BLaER1 treated with 17β-estradiol and CSF1 and Interleukin-3, amounts not matched to agents 10 nM and 100 nM (cell line): ENCODE measurements around the gene RPL29.

Source experiments
- H3K27ac ChIP-seq, 11 experiments: shearing (Covaris generic); formaldehyde crosslinking; 2 replicates each; pipeline ENCODE4 v1.8.1; 2022
- H3K27me3 ChIP-seq, 11 experiments: shearing (Covaris generic); formaldehyde crosslinking; 2 replicates each; pipeline ENCODE4 v1.8.1; 2022
- H3K36me3 ChIP-seq, 11 experiments: shearing (Covaris generic); formaldehyde crosslinking; 2 replicates each; pipeline ENCODE4 v1.8.1; 2022
- H3K4me1 ChIP-seq, 10 experiments: shearing (Covaris generic); formaldehyde crosslinking; 2 replicates each; pipeline ENCODE4 v1.8.1; 2022
- H3K4me2 ChIP-seq, 11 experiments: shearing (Covaris generic); formaldehyde crosslinking; 2 replicates each; pipeline ENCODE4 v1.8.1; 2022
- H3K4me3 ChIP-seq, 10 experiments: shearing (Covaris generic); formaldehyde crosslinking; 2 replicates each; pipeline ENCODE4 v1.8.1; 2022
- H3K9ac ChIP-seq, 11 experiments: shearing (Covaris generic); formaldehyde crosslinking; 2 replicates each; pipeline ENCODE4 v1.8.1; 2022
- H3K9me3 ChIP-seq, 11 experiments: shearing (Covaris generic); formaldehyde crosslinking; replicated peaks in 1 of 11; 2 replicates each; pipeline ENCODE4 v1.8.1; 2022
- H4K20me1 ChIP-seq, 11 experiments: shearing (Covaris generic); formaldehyde crosslinking; 2 replicates each; pipeline ENCODE4 v1.8.1; 2022
- Cebpa-rat ChIP-seq, 11 experiments: shearing (Covaris generic); IDR thresholded peaks; 2 replicates each; pipeline ENCODE4 v1.8.1; 2022

Gene RPL29

DNA sequence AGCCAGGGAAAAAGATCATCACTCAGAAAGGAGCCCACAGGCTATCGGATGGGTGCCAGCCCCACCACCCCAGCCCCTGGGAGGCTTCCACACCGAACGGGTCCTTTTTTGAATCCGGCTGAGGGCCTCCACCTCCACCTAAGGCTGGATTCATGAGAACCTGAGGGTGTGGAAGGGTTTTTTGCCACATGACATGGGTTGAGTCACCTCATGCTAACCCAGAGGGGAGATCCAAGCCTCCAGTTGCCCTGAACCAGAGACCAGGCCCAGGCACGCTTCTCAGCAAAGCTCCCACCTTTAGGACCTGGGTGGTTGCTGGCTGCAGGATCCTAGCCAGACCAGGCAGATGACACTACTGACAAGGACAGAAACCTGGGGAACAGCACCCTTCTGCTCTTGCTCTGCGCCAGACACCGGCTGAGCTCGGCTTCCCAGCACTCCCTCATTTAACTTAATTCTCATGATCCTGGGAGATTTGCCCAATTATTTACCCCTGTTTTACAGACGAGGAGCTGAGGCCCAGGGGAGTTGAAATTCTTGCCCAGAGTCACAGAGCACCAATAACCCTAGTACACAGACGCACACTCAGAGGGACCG lies 35.1 kb upstream of the RPL29 start:
- no peak overlapping the region for H3K27ac ChIP-seq
- H3K4me1 ChIP-seq: peaks cover 9 to 57% (median 31%) of the 10 kb centered on the region in 10 experiments
- TF ChIP-seq Cebpa-rat (IDR thresholded peaks at IDR 0.05): no peak
- H3K4me3 ChIP-seq: no peak overlapping the region
- H3K4me2 ChIP-seq: no peak overlapping the region
- peaks cover 0 to 15% (median 0%) of the 10 kb centered on the region in 11 experiments; a peak in 3 of 22 replicates for H3K9me3 ChIP-seq
- no peaks in the 10 kb centered on the region for H3K27me3 ChIP-seq
- H3K36me3 ChIP-seq: no peaks in the 10 kb centered on the region
- no peaks in the 10 kb centered on the region for H4K20me1 ChIP-seq
- no peak overlapping the region for H3K9ac ChIP-seq

DNA sequence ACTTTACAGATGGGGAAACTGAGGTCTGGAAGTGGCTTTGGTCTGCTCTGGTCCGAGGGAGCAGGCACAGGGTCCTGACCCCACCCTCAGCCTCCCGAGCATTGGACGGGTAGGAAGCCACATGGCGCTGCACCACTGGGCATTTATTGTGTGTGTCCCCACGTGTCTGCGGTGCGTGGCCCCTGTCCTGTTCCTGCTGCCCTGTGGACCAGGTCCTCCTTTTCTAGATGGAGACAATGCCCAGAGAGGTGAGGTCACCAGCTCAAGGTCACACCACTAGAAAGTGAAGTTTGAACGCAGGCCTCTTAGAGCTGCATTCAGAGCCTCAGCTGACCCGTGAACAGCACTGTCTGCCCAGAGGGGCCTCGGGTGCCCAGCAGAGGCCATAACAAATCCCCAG lies 33.8 kb upstream of the RPL29 start:
- Histone ChIP-seq H3K9me3 (peaks cover 0 to 15% (median 0%) of the 10 kb centered on the region in 11 experiments; a peak in 3 of 22 replicates), H3K27me3 (no peaks in the 10 kb centered on the region), H3K4me2 (peak overlapping the region in 10 of 11 experiments; percentile 22 to 76 (median 62); a peak in 11 of 22 replicates), H4K20me1 (no peaks in the 10 kb centered on the region), H3K36me3 (no peaks in the 10 kb centered on the region), H3K4me3 (no peak overlapping the region), H3K27ac (peak overlapping the region in 1 of 11 experiments; percentile 10; a peak in 1 of 22 replicates), H3K9ac (no peak overlapping the region), H3K4me1 (peaks cover 20 to 63% (median 41%) of the 10 kb centered on the region in 10 experiments)
- no peak for TF ChIP-seq Cebpa-rat (IDR thresholded peaks at IDR 0.05)

DNA sequence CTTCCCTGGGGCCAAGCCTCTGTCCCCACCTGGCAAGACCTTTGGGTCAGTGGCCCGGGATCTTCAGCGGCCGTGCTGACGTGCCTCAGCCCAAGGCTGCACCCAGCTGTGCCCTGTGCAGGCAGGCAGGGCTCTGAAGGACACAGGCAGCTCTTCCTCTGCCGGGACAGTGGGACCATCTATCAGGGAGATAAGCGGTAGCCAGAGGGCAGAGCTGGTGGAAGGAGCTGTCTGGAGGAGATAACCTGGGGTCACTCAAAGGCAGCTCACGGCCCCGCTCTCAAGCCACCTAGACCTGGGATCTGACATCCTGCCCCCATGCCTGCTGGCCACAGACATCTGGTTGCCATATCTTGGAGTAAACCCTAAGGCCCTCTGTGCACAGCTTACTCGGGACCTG lies 33.4 kb upstream of the RPL29 start:
- peak overlapping the region in 3 of 11 experiments; percentile 10 to 12 (median 11); a peak in 1 of 22 replicates for H3K27ac ChIP-seq
- TF ChIP-seq Cebpa-rat (IDR thresholded peaks at IDR 0.05): no peak
- peak overlapping the region; percentile 46 to 76 (median 60); a peak in 21 of 22 replicates for H3K4me2 ChIP-seq
- no peaks in the 10 kb centered on the region for H3K36me3 ChIP-seq
- H3K9me3 ChIP-seq: peaks cover 0 to 15% (median 0%) of the 10 kb centered on the region in 11 experiments; a peak in 3 of 22 replicates
- no peak overlapping the region for H3K9ac ChIP-seq
- H3K4me3 ChIP-seq: no peak overlapping the region
- H3K4me1 ChIP-seq: peaks cover 25 to 68% (median 46%) of the 10 kb centered on the region in 10 experiments
- H3K27me3 ChIP-seq: no peaks in the 10 kb centered on the region
- H4K20me1 ChIP-seq: no peaks in the 10 kb centered on the region

DNA sequence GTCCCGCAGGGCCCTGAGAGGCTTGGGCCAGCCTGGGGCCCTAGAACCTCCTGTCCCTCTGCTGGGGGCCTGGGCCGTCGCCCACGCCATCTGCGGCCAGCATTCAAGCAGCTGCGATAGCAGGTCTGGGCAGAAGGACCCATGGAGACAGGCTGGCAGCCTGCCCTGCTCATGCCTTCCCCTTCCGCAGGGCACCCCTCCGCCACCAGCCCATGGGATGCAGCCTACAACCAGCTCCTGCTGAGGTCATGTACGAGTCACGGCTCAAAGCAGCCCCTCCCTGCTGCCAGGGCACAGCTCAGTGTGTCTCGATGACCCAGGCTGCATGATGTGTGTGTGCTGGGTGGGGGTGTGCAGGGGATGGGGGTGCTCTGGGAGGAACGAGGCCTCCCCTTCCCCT lies 32.9 kb upstream of the RPL29 start:
- Histone ChIP-seq H3K4me2 (peak overlapping the region; percentile 46 to 76 (median 60)), H3K36me3 (no peaks in the 10 kb centered on the region), H4K20me1 (no peaks in the 10 kb centered on the region), H3K4me1 (peaks cover 30 to 73% (median 51%) of the 10 kb centered on the region in 10 experiments), H3K9me3 (peaks cover 0 to 15% (median 0%) of the 10 kb centered on the region in 11 experiments; a peak in 3 of 22 replicates), H3K27ac (peak overlapping the region in 2 of 11 experiments; percentile 11 to 12; a peak in 1 of 22 replicates), H3K4me3 (no peak overlapping the region), H3K27me3 (no peaks in the 10 kb centered on the region), H3K9ac (0 out of 22 replicates have a peak overlapping the region, but pooled peaks of 2 of the 11 experiments have one; percentile 23 to 28)
- TF ChIP-seq Cebpa-rat (IDR thresholded peaks at IDR 0.05): no peak

DNA sequence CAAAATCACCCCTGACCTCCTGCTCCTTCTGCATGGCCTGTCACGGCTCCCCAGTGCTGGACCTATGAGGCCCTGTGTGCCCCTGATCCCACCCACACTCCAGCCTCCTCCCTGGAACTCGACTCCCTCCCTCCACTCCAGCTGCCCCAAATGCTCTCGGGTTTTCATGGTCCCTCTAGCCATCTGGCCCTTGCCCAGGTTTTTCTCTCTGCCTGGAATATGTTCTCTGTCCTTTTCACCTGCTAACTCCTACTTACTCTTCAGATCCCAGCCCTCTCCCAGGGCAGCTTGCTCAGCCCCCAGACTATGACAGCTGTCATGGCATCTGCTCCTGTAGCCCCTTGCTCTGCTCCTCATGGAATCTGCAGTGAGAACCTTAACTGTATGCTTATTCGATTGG lies 30.3 kb upstream of the RPL29 start:
- no peak overlapping the region for H3K4me3 ChIP-seq
- TF ChIP-seq Cebpa-rat (IDR thresholded peaks at IDR 0.05): no peak

DNA sequence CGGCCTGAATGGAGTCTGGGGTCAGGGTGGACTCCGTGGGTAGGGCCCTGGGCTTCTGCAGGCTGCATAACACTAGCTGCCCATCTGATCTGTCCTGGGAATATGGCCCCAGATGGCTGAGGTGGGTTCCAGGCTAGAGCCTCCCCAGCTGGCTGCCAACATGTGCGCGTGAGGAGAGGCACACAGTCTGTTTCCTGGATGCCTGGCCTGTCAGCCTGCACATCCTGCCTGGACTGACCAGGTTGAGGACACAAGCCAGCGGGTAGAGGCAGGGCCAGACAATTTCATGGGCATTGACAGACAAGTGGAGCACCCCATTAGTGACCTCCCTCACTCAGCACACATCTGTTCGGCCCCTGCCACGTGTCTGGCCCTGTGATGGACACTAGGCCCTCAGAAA lies 29.8 kb upstream of the RPL29 start:
- H3K27ac ChIP-seq: peak overlapping the region in 2 of 11 experiments; percentile 4 to 40; a peak in 3 of 22 replicates
- H4K20me1 ChIP-seq: no peaks in the 10 kb centered on the region
- peak overlapping the region; percentile 20 to 98 (median 86); a peak in 20 of 22 replicates for H3K4me2 ChIP-seq
- peaks cover 61 to 94% (median 82%) of the 10 kb centered on the region in 10 experiments for H3K4me1 ChIP-seq
- no peaks in the 10 kb centered on the region for H3K27me3 ChIP-seq
- H3K9ac ChIP-seq: no peak overlapping the region
- no peaks in the 10 kb centered on the region for H3K36me3 ChIP-seq
- H3K4me3 ChIP-seq: no peak overlapping the region
- TF ChIP-seq Cebpa-rat (IDR thresholded peaks at IDR 0.05): no peak
- no peaks in the 10 kb centered on the region for H3K9me3 ChIP-seq

More for the DNA sequence above, 30.3 kb upstream of the RPL29 start:
- Histone ChIP-seq H3K9ac (no peak overlapping the region), H3K4me2 (peak overlapping the region in 10 of 11 experiments; percentile 27 to 98 (median 88); a peak in 15 of 22 replicates), H3K9me3 (peaks cover 0 to 3% (median 0%) of the 10 kb centered on the region in 11 experiments; a peak in 2 of 22 replicates), H4K20me1 (no peaks in the 10 kb centered on the region), H3K36me3 (no peaks in the 10 kb centered on the region), H3K4me1 (peaks cover 55 to 88% (median 76%) of the 10 kb centered on the region in 10 experiments), H3K27me3 (no peaks in the 10 kb centered on the region), H3K27ac (peak overlapping the region in 1 of 11 experiments; percentile 40; a peak in 3 of 22 replicates)

DNA sequence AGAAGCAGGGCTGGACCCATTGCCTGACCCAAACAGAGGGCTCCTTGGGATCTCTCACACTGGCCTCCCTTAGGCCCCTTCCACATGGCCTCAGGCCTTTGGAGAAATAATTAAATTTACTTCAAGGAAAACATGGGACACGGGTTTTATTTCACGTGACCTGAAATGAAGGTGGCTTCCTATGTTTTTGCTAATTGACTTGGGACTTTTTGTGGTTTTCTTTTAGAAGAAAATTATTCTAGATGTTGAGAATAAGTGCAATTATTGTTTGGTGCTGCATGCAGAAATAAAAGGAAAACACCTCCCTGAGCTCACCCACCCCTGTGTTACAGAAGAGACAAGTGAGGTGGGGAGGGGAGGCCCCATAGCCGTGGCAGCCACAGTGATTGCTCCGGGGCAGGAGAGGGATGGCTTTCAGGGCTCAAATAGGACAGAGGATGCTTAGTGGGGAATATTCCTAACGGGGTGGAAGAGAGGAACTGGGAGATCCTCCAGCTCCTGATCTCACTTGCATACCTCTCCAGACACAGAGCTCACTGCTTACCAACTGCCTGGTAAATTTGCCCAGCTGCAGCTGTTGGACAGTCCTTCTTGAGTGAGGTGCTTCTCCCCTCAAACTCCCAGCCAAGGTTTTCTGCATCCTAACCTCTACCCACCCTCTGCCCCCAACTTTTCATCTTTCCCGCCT lies 29.2 kb upstream of the RPL29 start:
- Histone ChIP-seq H3K27ac (peak overlapping the region in 6 of 11 experiments; percentile 72 to 83 (median 78); a peak in 10 of 22 replicates), H3K4me1 (peaks cover 66 to 95% (median 87%) of the 10 kb centered on the region in 10 experiments), H3K27me3 (no peaks in the 10 kb centered on the region), H3K4me2 (peak overlapping the region; percentile 75 to 98 (median 86); a peak in 20 of 22 replicates), H3K9me3 (no peaks in the 10 kb centered on the region), H3K9ac (peak overlapping the region in 4 of 11 experiments; percentile 52 to 69 (median 66); a peak in 3 of 22 replicates), H4K20me1 (no peaks in the 10 kb centered on the region), H3K4me3 (no peak overlapping the region), H3K36me3 (no peaks in the 10 kb centered on the region)
- no peak for TF ChIP-seq Cebpa-rat (IDR thresholded peaks at IDR 0.05)

DNA sequence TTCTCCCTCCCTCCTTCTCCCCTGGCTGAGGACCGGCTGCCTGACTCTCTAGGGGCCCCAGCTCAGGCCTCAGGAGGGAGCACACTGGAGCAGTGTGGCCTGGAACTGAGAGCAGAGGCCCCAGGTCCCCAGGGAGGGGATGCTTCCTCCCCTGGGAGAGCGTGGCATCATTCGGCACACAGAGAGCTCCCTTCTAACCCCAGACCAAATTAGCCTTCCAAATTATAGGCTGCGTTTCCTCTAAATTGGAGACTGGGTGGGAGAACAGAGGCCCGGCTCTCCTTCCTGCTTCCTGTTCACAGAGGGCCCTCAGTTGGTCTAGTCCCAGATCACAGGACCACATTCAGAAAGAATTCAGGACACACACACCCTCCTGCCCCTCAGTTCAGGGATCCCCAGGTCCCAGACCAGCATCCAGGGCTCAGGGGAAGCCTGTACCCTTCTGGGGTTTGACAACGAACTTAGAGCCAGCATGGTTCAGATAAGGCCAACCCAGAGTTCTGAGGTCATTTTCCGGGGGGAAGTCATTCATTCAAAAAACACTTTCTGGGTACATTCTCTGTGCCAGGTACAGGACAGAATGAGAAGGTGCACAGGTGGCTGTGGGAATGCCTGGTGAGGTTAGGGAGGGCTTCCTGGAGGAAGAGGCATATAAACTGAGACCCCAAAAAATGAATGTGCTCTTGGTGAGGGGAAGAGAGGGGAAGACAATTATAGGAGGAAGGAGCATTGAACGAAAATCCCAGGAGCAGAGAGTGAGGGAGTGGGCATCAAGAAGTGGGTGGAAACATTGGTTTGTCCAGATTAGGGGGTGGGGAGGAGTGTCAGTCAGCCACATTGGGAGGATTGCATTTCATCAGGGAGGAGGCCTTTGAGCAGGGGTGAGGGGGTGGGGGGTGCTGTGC lies 28.4 kb upstream of the RPL29 start:
- Histone ChIP-seq H3K36me3 (no peaks in the 10 kb centered on the region), H3K27ac (peak overlapping the region; percentile 50 to 83 (median 75); a peak in 21 of 22 replicates), H3K27me3 (no peaks in the 10 kb centered on the region), H3K4me1 (peaks cover 74 to 95% (median 90%) of the 10 kb centered on the region in 10 experiments), H3K9ac (peak overlapping the region; percentile 52 to 73 (median 63); a peak in 21 of 22 replicates), H3K9me3 (no peaks in the 10 kb centered on the region), H3K4me3 (peak overlapping the region in 3 of 10 experiments; percentile 6 to 25 (median 7); a peak in 2 of 20 replicates), H3K4me2 (peak overlapping the region; percentile 75 to 98 (median 86)), H4K20me1 (no peaks in the 10 kb centered on the region)
- no peak for TF ChIP-seq Cebpa-rat (IDR thresholded peaks at IDR 0.05)
